Activated naive CD8-positive, alpha-beta T cell treated with anti-CD3 and anti-CD28 coated beads, Interleukin-2, amount 10 ng/mL, durations not matched to agents 7 days and 5 days (primary cell): ENCODE measurements around the gene FBH1. TPM values are rescaled to one million over a fixed set of nuclear protein-coding genes. Genes with fewer than 3 reads are reported as not detected.

ENCODE experiments used
- ATAC-seq: fragments of 150-1000 bp; cut with Tn5 transposase; one replicate; pipeline ENCODE4 v1.10.0; 2021; ENCODE audit warnings: low read depth, moderate library complexity
- POLR2A ChIA-PET: fragments of 350-600 bp; sonication (Branson Sonifier 250); formaldehyde crosslinking; loops from one replicate; lab custom pipeline; 2021; ENCODE audit warnings: antibody characterized with exemption; lab: Charles Lee
- DNase-seq: peaks from one replicate; pipeline ENCODE4 v3.0.0; 2021
- H3K27ac Mint-ChIP-seq: one replicate; pipeline ENCODE4 v1.8.0; 2022; ENCODE audit warnings: mild to moderate bottlenecking, mixed read lengths
- H3K27me3 Mint-ChIP-seq: one replicate; pipeline ENCODE4 v1.8.0; 2022; ENCODE audit warnings: mild to moderate bottlenecking, moderate library complexity, mixed read lengths
- H3K36me3 Mint-ChIP-seq: one replicate; pipeline ENCODE4 v1.8.0; 2021; ENCODE audit warnings: mild to moderate bottlenecking, mixed read lengths
- H3K4me1 Mint-ChIP-seq: one replicate; pipeline ENCODE4 v1.8.0; 2021; ENCODE audit warnings: mixed read lengths
- H3K4me3 Mint-ChIP-seq: one replicate; pipeline ENCODE4 v1.8.0; 2022; ENCODE audit warnings: mild to moderate bottlenecking, moderate library complexity, mixed read lengths
- H3K9me3 Mint-ChIP-seq: one replicate; pipeline ENCODE4 v1.8.0; 2021; ENCODE audit warnings: mixed read lengths
- total RNA-seq, 2 experiments: library from RNA; stranded (reverse); gene quantifications; one replicate each; pipeline ENCODE4 v1.2.3, GENCODE V29; 2021

FBH1 gene
- total RNA-seq, 2 experiments from 2014 or later, result 71.6 to 72.9 TPM

DNA sequence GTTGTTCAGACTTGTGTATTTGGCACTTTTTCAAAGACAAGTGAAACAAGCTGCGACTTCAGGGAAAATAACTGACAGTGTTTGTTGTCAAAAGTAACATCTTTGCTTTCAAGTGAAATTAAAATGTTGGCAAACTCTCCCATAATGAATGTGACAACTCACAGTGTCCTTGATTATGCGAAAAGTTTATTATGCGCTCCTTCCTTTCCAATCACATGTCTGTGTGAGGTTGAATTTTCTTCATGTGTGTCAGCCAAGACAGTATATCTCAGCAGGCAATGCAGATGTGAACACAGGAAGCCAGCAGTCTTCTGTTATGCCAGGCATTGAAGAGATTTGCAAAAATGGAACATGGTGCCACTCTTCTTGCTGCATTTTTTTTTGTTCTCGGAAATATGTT is 28.7 kb downstream of the FBH1 start:
- DNase-seq (no peak), ATAC-seq (no peak)
- Mint-ChIP-seq H3K36me3 (peaks cover 34% of the 10 kb centered on the region), H3K4me1 (no peaks in the 10 kb centered on the region), H3K4me3 (no peak overlapping the region), H3K27me3 (no peaks in the 10 kb centered on the region), H3K27ac (no peak overlapping the region), H3K9me3 (no peaks in the 10 kb centered on the region)
- POLR2A ChIA-PET, result no interaction called here

DNA sequence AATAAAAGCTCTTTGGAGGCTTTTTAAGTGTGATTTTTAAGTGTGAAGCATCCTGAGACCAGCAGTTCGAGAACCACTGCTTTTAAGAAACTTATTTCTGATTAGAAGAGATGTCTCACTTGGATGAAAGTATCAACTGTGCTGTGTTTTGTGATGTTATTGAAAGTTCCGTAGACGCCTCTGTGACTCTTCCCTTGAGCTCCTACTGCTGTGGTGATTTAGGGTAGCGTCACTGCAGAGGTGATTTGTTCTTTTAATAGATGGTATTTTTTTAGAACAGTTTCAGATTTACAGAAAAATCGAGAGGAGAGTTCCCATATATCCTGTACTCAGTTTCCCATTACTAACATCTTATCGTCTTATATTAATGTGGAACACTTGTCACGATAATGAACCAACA is 29.5 kb downstream of the FBH1 start:
- H3K4me1 Mint-ChIP-seq, result no peaks in the 10 kb centered on the region
- no peak overlapping the region for H3K4me3 Mint-ChIP-seq
- H3K9me3 Mint-ChIP-seq, result no peaks in the 10 kb centered on the region
- DNase-seq (no peak), ATAC-seq (no peak)
- H3K36me3 Mint-ChIP-seq, result peaks cover 34% of the 10 kb centered on the region
- H3K27ac Mint-ChIP-seq, result no peak overlapping the region
- H3K27me3 Mint-ChIP-seq, result no peaks in the 10 kb centered on the region
- POLR2A ChIA-PET, result no interaction called here

DNA sequence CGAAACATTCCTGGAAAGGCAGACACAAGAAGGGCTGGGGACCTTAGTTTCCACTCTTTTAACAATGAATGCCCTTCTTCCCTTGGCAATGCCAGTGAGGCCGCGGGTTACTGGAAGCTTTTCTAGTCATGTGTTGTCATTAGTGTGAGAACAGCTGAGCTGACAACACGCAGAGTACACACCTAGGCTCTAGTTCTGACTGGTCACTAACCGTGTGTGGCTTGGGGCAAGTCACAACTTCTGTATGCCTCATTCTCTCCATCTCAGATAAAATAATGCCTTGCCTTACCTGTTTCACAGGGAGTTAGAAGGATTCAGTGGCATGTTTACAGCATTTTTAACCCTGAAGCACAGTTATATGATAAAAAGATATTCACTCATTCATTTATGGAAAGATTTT is 31.7 kb downstream of the FBH1 start:
- no peak overlapping the region for H3K27ac Mint-ChIP-seq
- H3K27me3 Mint-ChIP-seq, result no peaks in the 10 kb centered on the region
- H3K4me1 Mint-ChIP-seq, result no peaks in the 10 kb centered on the region
- DNase-seq, result no peak
- ATAC-seq, result no peak
- POLR2A ChIA-PET, result no interaction called here
- peaks cover 32% of the 10 kb centered on the region for H3K36me3 Mint-ChIP-seq
- no peaks in the 10 kb centered on the region for H3K9me3 Mint-ChIP-seq
- H3K4me3 Mint-ChIP-seq, result no peak overlapping the region

DNA sequence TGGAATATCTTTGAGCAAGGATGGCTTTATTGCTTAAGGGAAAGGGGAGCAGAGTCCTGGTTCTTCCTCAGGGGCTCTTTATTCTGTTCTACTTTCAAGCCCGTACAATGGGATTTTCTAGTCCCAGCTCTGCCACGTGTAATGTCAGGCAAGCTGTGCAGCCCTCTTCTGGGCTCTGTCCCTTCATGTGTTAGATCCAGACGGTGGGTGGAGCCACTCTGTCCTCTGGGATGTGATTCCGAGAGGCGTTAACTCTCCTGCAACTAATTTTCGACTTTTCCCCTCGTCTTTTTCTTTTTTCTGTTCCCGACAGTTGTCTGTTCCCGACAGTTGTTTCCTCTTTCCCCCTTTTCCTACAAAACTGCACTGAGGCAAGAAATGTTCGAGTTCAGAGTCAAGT is 34.8 kb downstream of the FBH1 start:
- DNase-seq (no peak), ATAC-seq (no peak)
- H3K9me3 Mint-ChIP-seq, result no peaks in the 10 kb centered on the region
- peaks cover 32% of the 10 kb centered on the region for H3K36me3 Mint-ChIP-seq
- no peak overlapping the region for H3K4me3 Mint-ChIP-seq
- H3K27ac Mint-ChIP-seq, result no peak overlapping the region
- H3K4me1 Mint-ChIP-seq, result no peaks in the 10 kb centered on the region
- no peaks in the 10 kb centered on the region for H3K27me3 Mint-ChIP-seq
- POLR2A ChIA-PET, result no interaction called here

DNA sequence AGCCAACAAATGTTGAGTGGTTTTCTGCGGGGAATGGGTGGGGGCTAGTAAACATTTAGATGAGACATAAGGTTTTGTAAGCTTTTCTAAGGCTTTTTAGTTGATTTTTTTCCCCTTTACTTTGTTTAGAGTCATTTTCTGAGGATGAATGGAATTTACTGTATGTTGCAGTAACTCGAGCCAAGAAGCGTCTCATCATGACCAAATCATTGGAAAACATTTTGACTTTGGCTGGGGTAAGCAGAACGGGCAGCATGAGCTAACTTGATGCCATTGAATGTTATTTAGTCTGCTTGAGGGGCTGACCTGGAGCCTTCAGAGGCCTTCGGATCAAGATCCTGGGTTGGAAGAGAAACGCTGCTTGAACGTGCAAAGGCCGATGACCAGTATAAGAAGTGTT is 37.3 kb downstream of the FBH1 start:
- POLR2A ChIA-PET, result no interaction called here
- H3K36me3 Mint-ChIP-seq, result peaks cover 27% of the 10 kb centered on the region

DNA sequence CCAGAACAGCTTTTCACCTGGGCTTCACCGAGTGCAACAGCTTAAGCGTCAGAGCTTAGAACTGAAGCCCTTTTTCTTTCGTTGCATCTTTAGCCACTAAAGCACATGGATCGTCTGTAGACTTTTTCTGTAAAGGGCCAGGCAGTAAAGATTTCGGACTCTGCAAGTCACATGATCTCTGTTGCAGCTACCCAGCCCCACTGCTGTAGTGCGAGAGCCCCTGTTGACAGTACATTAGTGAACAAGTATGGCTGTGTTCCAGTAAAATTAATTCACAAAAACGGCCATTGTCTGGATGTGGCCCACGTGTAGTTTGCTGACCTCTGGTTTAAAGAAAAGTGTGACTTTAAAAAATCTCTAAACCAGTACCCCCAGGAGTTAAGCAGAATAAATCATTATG is 39.4 kb downstream of the FBH1 start:
- DNase-seq (no peak), ATAC-seq (no peak)
- H3K9me3 Mint-ChIP-seq, result no peaks in the 10 kb centered on the region
- POLR2A ChIA-PET, result no interaction called here
- H3K36me3 Mint-ChIP-seq, result peaks cover 34% of the 10 kb centered on the region
- no peaks in the 10 kb centered on the region for H3K4me1 Mint-ChIP-seq
- H3K27me3 Mint-ChIP-seq, result no peaks in the 10 kb centered on the region
- H3K4me3 Mint-ChIP-seq, result no peak overlapping the region
- H3K27ac Mint-ChIP-seq, result no peak overlapping the region

More for the DNA sequence above, 37.3 kb downstream of the FBH1 start:
- Mint-ChIP-seq H3K4me3 (no peak overlapping the region), H3K27me3 (no peaks in the 10 kb centered on the region), H3K27ac (no peak overlapping the region), H3K9me3 (no peaks in the 10 kb centered on the region), H3K4me1 (no peaks in the 10 kb centered on the region)
- DNase-seq, result no peak
- no peak for ATAC-seq

DNA sequence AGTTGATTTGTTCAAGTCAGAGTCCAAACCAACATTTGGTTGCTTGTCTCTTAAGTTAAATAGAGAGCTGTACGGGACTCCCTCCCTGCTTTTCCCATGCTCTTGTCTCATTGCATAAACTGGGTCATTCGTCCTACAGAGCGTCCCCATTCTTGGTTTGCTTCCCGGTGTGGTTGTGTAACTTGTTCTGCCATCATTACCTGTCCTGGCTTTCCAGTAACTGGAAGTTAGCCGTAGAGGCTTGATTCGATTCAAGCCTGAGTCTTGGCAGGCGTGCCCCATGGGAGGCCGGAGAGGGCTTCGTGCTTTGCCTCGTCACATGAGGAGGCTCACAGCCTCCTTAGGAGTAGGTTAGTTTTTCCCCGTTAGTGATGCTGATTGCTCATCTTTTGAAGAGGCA is 40.2 kb downstream of the FBH1 start:
- POLR2A ChIA-PET, result no interaction called here
- H3K27ac Mint-ChIP-seq, result no peak overlapping the region
- no peak overlapping the region for H3K4me3 Mint-ChIP-seq
- ATAC-seq, result no peak
- no peak for DNase-seq
- no peaks in the 10 kb centered on the region for H3K27me3 Mint-ChIP-seq
- no peaks in the 10 kb centered on the region for H3K9me3 Mint-ChIP-seq
- H3K4me1 Mint-ChIP-seq, result no peaks in the 10 kb centered on the region
- peaks cover 31% of the 10 kb centered on the region for H3K36me3 Mint-ChIP-seq

DNA sequence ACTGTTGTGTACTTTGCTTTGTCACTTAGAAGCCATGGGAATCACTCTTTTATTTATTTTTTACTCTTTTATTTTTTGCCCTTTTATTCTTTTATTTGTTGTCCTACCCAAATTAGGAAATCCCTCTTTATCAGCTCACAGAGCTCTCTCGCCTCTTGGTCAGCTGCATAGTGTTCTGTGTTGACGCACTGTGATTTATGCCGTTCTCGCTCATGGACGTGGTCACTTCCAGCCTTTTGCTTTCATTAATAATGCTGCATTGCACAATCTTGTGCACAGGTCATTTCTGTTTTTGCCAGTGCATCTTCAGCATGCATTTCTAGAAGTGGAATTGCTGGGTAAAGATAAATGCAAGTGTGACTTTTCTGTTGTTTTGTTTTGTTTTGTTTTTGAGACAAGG is 42.3 kb downstream of the FBH1 start:
- no peak overlapping the region for H3K4me3 Mint-ChIP-seq
- ATAC-seq (no peak), DNase-seq (no peak)
- no peaks in the 10 kb centered on the region for H3K4me1 Mint-ChIP-seq
- H3K9me3 Mint-ChIP-seq, result no peaks in the 10 kb centered on the region
- POLR2A ChIA-PET, result no interaction called here
- H3K27ac Mint-ChIP-seq, result no peak overlapping the region
- no peaks in the 10 kb centered on the region for H3K27me3 Mint-ChIP-seq
- H3K36me3 Mint-ChIP-seq, result peaks cover 25% of the 10 kb centered on the region

DNA sequence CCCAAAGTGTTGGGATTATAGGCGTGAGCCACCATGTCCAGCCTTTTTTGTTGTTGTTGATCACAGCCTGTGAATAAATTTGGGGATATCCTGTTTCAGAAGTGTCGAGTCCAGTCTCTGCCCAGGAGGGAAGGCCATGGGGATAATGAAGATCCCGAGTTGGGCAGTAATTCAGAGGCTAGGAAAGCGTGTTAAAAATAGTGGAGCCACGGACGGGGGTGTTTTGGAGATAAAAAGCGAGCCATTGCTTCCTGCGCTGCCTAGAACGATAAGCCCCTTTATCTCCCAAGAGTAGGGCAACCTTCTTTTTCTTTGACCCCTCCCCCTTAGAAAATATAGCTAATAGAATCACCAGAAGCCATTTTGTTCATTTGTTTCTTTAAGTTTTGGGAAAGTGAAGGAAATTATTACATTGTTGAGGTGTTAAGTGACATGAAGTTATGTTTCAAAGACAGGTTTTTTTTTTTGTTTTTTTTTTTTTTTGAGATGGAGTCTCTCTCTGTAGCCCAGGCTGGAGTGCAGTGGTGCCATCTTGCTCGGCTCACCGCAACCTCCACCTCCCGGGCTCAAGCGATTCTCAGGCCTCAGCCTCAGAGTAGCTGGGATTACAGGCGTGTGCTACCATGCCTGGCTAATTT is 44.0 kb downstream of the FBH1 start:
- no peak for DNase-seq
- H3K4me3 Mint-ChIP-seq, result no peak overlapping the region
- no peaks in the 10 kb centered on the region for H3K4me1 Mint-ChIP-seq
- POLR2A ChIA-PET, result interaction anchor here (0.6 kb wide), 1 partner anchor 190 kb away, joined by 4 read pairs; no protein-coding TSS in a partner anchor
- peaks cover 30% of the 10 kb centered on the region for H3K36me3 Mint-ChIP-seq
- H3K9me3 Mint-ChIP-seq, result no peaks in the 10 kb centered on the region
- no peaks in the 10 kb centered on the region for H3K27me3 Mint-ChIP-seq
- H3K27ac Mint-ChIP-seq, result no peak overlapping the region
- ATAC-seq, result no peak

DNA sequence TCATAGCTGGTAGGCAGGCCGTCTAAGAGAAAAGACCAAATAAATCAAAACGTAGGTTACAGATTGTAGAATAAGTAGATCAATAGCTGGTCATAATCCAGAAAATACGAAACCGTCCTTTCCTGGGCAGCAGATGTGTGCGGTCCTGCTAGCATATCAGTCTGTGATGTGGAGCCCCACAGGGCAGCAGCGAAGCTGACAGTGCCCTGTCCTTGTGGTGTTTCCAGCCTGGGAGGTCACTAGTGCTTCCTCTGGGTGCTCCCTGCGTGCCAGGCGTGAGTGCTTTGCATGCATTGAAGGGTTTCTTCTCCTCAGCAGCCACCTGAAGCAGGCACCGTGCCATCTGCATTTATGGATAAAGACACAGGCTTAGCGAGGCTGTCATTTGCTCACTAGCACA is 45.6 kb downstream of the FBH1 start:
- Mint-ChIP-seq H3K27me3 (no peaks in the 10 kb centered on the region), H3K9me3 (no peaks in the 10 kb centered on the region), H3K27ac (no peak overlapping the region), H3K36me3 (peaks cover 30% of the 10 kb centered on the region), H3K4me3 (no peak overlapping the region), H3K4me1 (no peaks in the 10 kb centered on the region)
- ATAC-seq (no peak), DNase-seq (no peak)
- POLR2A ChIA-PET, result no interaction called here

DNA sequence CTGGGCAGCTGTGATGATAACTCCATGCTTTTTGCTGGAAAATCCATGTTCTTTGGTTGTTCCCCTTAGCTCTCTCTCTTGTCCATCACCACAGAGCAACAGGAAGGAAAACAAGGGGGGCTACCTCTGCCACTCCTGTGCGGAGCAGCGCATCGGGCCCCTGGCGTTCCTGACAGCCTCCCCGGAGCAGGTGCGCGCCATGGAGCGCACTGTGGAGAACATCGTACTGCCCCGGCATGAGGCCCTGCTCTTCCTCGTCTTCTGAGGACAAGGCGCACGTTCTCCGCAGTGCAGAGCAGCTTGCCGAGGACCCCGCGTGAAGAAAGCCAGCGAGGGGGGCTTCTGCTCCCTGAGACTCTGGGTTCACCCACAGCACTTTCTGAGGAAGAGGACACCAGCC is 47.0 kb downstream of the FBH1 start:
- Mint-ChIP-seq H3K36me3 (peaks cover 30% of the 10 kb centered on the region), H3K27ac (no peak overlapping the region), H3K9me3 (no peaks in the 10 kb centered on the region), H3K27me3 (no peaks in the 10 kb centered on the region), H3K4me1 (no peaks in the 10 kb centered on the region), H3K4me3 (no peak overlapping the region)
- DNase-seq (no peak), ATAC-seq (no peak)
- POLR2A ChIA-PET, result no interaction called here

DNA sequence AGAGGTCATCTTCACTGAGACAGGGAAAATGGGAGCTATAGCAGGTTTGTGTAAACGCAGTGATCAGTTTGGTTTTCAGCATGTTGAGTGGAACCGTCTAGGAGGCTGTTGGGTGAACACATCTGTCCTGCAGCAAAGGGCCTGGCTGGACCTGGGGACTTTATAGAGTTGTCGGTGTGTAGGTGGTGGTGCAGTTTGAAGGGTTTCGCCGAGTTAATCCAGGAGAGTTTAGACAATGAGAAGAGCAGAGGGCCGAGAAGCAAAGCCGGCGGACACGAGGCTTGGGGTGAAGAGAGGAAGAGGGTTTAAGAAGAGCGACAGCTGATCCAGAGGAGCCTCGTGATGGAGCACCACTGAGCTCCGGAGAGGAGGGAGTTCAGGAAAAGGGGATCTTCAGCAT is 48.2 kb downstream of the FBH1 start:
- ATAC-seq (no peak), DNase-seq (no peak)
- H3K4me1 Mint-ChIP-seq, result no peaks in the 10 kb centered on the region
- no peak overlapping the region for H3K4me3 Mint-ChIP-seq
- no peak overlapping the region for H3K27ac Mint-ChIP-seq
- POLR2A ChIA-PET, result no interaction called here
- peaks cover 20% of the 10 kb centered on the region for H3K36me3 Mint-ChIP-seq
- H3K9me3 Mint-ChIP-seq, result no peaks in the 10 kb centered on the region
- H3K27me3 Mint-ChIP-seq, result no peaks in the 10 kb centered on the region

DNA sequence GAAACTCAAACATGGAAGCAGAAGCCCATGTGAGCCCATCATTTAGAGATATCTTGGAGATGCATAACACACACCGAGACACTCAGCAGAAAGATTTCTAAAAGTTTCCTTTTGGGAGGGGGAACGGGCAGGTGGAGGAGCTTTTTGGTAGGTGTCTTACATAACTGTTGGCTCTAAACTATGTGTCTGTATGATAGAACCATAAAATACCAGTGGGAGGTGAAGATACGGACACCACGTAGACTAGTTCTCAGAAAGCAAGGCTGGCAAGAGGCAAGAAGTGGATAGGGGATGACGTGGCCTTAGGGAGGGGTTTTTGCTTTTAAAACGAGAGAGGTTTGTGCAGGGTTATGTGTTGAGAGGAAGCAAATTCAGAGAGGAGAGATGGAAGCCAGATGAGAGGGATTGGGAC is 50.8 kb downstream of the FBH1 start:
- peaks cover 2% of the 10 kb centered on the region for H3K4me1 Mint-ChIP-seq
- no peak overlapping the region for H3K4me3 Mint-ChIP-seq
- peaks cover 15% of the 10 kb centered on the region for H3K36me3 Mint-ChIP-seq
- DNase-seq (no peak), ATAC-seq (no peak)
- no peaks in the 10 kb centered on the region for H3K27me3 Mint-ChIP-seq
- no peaks in the 10 kb centered on the region for H3K9me3 Mint-ChIP-seq
- POLR2A ChIA-PET, result no interaction called here
- no peak overlapping the region for H3K27ac Mint-ChIP-seq

DNA sequence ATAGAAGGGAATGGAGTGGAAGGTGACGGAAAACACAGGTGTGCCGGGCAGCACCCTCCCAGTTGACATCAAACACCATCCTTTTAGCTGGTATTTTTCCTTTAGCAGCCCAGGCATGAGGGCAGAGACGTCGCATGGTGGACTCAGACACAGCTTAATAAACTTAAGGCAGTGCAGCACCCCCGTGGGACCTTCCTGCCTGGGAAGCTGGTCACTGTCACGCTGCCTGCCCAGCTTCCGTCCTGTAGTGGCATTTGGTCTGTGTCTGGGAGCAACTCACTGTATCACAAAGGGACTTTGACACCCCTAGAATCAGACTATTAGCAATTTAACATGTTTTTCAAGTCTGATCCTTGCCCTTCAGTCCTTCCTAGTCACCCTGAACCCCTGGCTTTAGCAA is 51.5 kb downstream of the FBH1 start:
- H3K4me1 Mint-ChIP-seq, result peaks cover 6% of the 10 kb centered on the region
- H3K27ac Mint-ChIP-seq, result no peak overlapping the region
- peaks cover 13% of the 10 kb centered on the region for H3K36me3 Mint-ChIP-seq
- POLR2A ChIA-PET, result no interaction called here
- no peaks in the 10 kb centered on the region for H3K9me3 Mint-ChIP-seq
- DNase-seq (no peak), ATAC-seq (no peak)
- no peaks in the 10 kb centered on the region for H3K27me3 Mint-ChIP-seq
- H3K4me3 Mint-ChIP-seq, result no peak overlapping the region

DNA sequence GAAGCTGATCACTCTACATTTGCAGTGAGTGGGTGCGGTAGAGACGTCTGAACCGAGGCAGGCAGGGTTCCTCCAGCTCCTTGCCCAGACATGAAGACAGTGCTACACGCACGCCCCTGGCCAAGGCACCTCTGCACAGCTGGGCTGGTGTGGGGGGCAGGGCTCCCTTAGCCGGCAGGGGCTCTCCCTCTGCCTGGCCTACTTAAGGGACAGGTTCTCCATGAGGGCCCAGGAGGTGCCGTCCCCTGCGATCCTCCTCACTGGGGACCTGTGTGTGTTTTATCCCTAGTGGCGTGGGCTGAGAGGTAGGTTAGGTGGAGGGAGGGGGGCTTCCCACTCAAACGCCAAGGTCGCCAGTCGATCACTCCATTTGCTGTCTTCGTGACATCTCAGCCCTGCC is 52.0 kb downstream of the FBH1 start:
- ATAC-seq (no peak), DNase-seq (no peak)
- Mint-ChIP-seq H3K36me3 (peaks cover 12% of the 10 kb centered on the region), H3K4me3 (no peak overlapping the region), H3K9me3 (no peaks in the 10 kb centered on the region), H3K4me1 (peaks cover 6% of the 10 kb centered on the region), H3K27me3 (no peaks in the 10 kb centered on the region), H3K27ac (no peak overlapping the region)
- POLR2A ChIA-PET, result no interaction called here
